A673 (cell line): ENCODE measurements around the gene ARFGAP1.

Experiments
- CTCF ChIP-seq: fragments of 300-800, 200-600 bp; sonication (generic); conservative IDR thresholded peaks from 2 replicates; pipeline ENCODE4 v1.5.1; 2017; ENCODE audit warnings: low read depth, mild to moderate bottlenecking, antibody characterized with exemption, low read length, moderate library complexity, mixed read lengths
- EZH2 ChIP-seq: fragments of 200-600 bp; sonication (generic); IDR thresholded peaks from 2 replicates; pipeline ENCODE4 v1.6.1; 2017; ENCODE audit warnings: borderline replicate concordance, low read depth, mild to moderate bottlenecking, mixed read lengths, antibody characterized with exemption, low read length; ENCODE audit not compliant: poor library complexity, severe bottlenecking

- TF ChIP-seq CTCF (no peak), EZH2 (peak; percentile 90)
Observed at GRCh38 chr20:63253438-63254231, 19.0 kb upstream of the ARFGAP1 start.
